AG09309 (cell line): ENCODE measurements around the gene PRPF40A.
"Not testable (repeated sequence)": the region's sequence is repeated elsewhere in the genome, so short reads cannot be mapped to it uniquely, and the experiment has no call there.

ENCODE experiments used
- DNase-seq: peaks from one replicate; pipeline ENCODE4 v3.0.0-alpha.2; 2010; ENCODE audit warnings: low read depth
- H3K4me3 ChIP-seq: 2 replicates; pipeline ENCODE4 v1.5.1; 2011; ENCODE audit warnings: mild to moderate bottlenecking, low read depth, low read length, moderate library complexity; ENCODE audit not compliant: control insufficient read depth
- TF ChIP-seq, protein P1 (sequence below): IDR thresholded peaks from 2 replicates; pipeline ENCODE4 v1.5.1; 2011; ENCODE audit warnings: mild to moderate bottlenecking, low read depth, low read length, inconsistent platforms; ENCODE audit not compliant: insufficient read depth, control insufficient read depth; ENCODE audit errors: missing control alignments

PRPF40A gene

DNA sequence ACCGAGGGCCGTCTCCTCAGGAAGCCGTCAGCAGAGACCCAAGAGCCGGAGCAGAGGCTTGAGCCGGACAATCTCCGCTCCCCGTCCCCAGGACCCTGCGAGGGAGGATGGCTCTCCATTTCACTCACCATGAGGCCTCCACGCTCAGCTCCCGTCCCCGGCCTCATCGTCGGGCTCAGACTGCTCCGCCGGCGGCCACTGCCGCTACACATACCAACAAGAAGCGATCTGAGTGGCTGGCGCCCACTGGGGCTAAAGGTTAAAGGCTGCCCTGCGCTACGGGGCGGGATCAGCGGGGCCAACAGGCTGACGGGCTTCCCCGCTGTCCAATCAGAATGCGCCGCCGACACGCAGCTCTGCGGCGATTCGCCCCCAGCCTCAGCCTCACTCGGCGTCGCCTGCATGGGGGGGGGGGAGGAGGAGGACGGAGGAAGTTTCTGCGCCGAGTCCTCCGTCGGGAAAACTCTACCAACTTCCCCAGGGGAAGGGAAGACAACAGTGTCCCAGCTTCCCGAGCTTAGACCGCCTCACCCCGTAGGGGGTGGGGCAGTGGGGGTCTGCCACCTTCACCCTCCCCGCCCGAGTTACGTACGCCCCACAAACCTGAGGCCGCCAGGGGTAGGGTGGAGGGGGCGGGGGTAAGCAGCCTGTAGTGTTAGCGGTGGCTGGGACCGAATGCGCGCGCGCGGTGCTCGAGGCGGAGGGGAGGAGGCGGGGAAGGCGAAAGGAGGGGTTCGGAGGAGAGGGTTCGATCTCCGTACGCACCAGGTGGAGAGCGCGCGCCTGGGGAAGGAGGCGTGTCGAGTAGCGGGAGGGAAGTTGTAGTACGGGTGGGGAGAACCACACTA is at the start of gene PRPF40A:
Gene PRPF40A, minus strand, starts transcription at position 234 of the 848 bp plus-strand sequence. Its CDS starts 22 bp downstream, at position 212.
- peak; percentile 93 for DNase-seq
- TF ChIP-seq, protein P1, sequence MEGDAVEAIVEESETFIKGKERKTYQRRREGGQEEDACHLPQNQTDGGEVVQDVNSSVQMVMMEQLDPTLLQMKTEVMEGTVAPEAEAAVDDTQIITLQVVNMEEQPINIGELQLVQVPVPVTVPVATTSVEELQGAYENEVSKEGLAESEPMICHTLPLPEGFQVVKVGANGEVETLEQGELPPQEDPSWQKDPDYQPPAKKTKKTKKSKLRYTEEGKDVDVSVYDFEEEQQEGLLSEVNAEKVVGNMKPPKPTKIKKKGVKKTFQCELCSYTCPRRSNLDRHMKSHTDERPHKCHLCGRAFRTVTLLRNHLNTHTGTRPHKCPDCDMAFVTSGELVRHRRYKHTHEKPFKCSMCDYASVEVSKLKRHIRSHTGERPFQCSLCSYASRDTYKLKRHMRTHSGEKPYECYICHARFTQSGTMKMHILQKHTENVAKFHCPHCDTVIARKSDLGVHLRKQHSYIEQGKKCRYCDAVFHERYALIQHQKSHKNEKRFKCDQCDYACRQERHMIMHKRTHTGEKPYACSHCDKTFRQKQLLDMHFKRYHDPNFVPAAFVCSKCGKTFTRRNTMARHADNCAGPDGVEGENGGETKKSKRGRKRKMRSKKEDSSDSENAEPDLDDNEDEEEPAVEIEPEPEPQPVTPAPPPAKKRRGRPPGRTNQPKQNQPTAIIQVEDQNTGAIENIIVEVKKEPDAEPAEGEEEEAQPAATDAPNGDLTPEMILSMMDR, result no peak

DNA sequence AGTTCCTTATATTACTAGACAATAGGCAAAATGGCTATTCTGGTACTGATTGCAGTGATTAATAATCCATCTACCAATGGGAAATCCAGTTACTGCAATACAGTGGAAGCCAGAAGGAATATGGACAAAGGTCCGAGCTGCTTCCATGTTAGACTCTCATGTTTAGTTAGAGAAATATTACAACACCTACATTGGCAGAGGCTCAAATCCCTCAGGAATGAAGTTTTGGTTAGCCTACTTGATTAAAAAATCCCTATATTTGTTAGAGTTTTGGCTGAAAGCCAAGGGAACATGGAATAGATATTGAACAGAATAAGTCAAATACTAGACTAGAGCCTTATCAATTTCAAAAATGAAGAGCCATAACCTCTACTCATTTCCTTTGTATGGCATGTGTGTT is 49.7 kb upstream of the PRPF40A start:
- TF ChIP-seq, protein P1, result no peak
- DNase-seq, result no peak
- no peak overlapping the region for H3K4me3 ChIP-seq

More for the DNA sequence above, at the start of gene PRPF40A:
- H3K4me3 ChIP-seq, result peak within 1 kb of the TSS; percentile 97

DNA sequence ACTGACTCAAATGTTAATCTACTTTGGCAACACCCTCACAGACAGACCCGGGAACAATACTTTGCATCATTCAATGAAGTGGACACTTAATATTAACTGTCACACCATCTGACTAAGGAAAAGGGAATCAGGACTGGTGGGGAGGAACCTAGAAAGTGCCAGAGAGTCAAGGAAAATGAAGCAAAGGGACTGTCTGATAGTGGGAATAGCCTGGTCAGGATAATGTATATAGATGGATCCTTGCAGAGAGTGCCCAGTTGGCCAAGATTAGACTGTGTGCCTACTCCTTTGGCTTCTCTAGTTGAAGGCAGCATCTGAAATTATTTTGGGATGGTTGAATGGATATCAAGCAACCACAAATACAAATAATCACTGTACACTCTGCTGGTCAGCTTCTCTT is 46.4 kb upstream of the PRPF40A start:
- no peak for DNase-seq
- TF ChIP-seq, protein P1, result no peak
- no peak overlapping the region for H3K4me3 ChIP-seq

DNA sequence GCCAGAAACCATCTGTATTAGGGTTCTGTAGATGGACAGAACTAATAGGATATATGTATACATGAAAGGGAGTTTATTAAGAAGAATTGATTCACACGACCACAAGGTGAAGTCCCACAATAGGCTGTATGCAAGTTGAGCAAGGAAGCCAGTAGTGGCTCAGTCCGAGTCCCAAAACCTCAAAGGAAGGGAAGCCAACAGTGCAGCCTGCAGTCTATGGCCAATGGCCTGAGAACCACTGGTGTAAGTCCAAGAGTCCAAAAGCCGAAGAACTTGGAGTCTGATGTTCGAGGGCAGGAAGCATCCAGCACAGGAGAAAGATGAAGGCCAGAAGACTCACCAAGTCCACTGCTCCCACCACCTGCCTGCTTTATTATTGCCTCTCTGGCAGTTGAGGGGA is 45.9 kb upstream of the PRPF40A start:
- not testable (repeated sequence) for DNase-seq, H3K4me3 ChIP-seq

DNA sequence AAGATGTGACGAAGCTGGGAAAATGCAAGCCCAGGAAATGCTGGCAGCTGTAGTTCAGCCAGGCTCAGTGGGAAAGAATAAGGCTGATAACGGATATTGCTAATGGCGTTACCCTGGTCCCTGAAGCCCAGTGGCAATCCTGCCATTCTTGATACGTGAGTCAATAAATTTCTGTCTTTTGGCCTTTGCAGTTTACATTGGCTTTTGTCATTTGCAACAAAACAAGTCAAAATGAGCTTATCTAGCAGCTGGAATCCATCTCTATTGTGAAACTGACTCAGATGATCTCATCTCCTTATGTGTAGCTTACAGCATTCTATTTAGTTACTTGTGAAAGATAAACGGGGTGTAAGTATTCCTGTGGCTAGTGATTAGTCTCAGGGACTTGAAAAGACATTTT is 44.9 kb upstream of the PRPF40A start:
- DNase-seq, result peak; percentile 39
- no peak overlapping the region for H3K4me3 ChIP-seq

DNA sequence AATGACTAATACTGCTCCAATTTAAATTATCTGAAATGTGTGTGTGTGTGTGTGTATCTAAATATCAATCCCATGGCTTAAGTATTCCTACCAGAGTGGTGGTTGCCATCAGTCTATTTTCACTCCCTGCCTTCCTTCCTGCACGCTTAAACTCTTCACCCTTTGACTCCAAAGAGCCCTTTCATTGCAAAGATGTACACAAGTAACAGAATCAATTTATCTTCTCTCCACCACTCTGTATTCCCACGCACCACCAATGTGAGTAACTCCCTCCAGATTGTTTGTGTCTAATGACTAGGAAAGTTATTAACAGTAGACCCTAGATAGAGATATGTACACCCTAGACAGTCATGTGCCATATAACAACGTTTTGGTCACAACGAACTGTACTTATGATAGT is 44.0 kb upstream of the PRPF40A start:
- TF ChIP-seq, protein P1, result no peak
- H3K4me3 ChIP-seq, result no peak overlapping the region
- no peak for DNase-seq

More for the DNA sequence above, 44.9 kb upstream of the PRPF40A start:
- TF ChIP-seq, protein P1, result no peak

DNA sequence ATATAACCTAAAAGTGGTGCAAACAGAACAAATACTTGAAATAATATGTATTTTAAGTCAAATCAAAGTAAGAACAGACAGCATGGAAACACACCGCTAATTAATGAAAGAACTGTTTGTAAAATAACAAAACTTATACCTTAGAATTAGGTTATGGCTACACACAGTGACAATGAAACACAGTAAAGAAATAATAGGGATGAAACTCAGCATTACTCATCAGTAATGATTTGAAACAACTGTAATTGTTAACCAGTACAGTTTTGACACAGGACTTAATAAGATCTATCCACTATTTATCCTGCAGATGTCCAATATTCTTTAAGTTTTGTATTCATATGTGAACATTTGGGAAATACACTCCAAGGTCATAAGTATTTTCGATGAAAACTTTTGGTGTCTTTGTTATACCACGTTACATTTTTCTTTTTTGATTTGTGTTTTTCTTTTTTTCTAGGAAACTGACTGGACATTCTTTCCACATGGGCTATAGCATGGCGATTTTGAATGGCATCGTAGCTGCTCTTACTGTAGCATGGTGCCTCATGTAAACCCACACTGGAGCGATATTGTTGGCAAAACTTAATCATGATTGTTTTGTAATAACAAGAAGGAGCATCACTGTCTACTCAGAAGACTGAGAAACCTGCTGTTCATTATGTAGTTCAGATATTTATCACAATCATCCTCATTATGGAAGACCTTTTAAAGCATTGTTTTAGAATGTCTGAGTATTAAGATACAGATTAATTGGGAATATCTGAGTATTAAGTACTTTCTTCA is 42.2 kb upstream of the PRPF40A start:
- TF ChIP-seq, protein P1, result no peak
- no peak overlapping the region for H3K4me3 ChIP-seq
- DNase-seq, result no peak
